B cell (primary cell): ENCODE results near the gene LRP2BP. TPM values are rescaled to one million over a fixed set of nuclear protein-coding genes. Genes with fewer than 3 reads are reported as not detected.

ENCODE experiments used
- ATAC-seq: fragments of 200-7000 bp; cut with Tn5 transposase; one replicate; pipeline ENCODE4 v1.10.0; 2021; ENCODE audit warnings: low read depth, mild to moderate bottlenecking, moderate number of reproducible peaks, moderate library complexity
- CTCF ChIA-PET: fragments of 350-600 bp; sonication (Branson Sonifier 250); formaldehyde crosslinking; loops from one replicate; lab custom pipeline; 2021; ENCODE audit warnings: antibody characterized with exemption, inconsistent platforms; lab: Charles Lee
- POLR2A ChIA-PET: fragments of 350-600 bp; sonication (Branson Sonifier 250); formaldehyde crosslinking; loops from one replicate; lab custom pipeline; 2021; ENCODE audit warnings: antibody characterized with exemption; lab: Charles Lee
- DNase-seq: peaks from one replicate; pipeline ENCODE4 v3.0.0; 2013
- H2AFZ ChIP-seq: 2 replicates; pipeline ENCODE4 v1.6.1; 2012; ENCODE audit warnings: mild to moderate bottlenecking, low read depth, low read length; ENCODE audit not compliant: insufficient read depth, poor library complexity, severe bottlenecking
- H3K27ac ChIP-seq, 2 donors: 1 replicate in 1 of 2; 2 replicates in 1 of 2; pipeline ENCODE4 v1.5.1; 2012 to 2013; ENCODE audit warnings: low read length in 2 of 2, mild to moderate bottlenecking in 2 of 2, moderate library complexity in 1 of 2
- H3K27me3 ChIP-seq, 4 experiments: fragments of 200-600 bp in 1 of 4; sonication (generic) in 1 of 4; replicated peaks in 1 of 4; 1 replicate in 2 of 4; 2 replicates in 2 of 4; pipeline versions ENCODE4 v1.6.1 to v1.7.0; 2013 to 2016; ENCODE audit warnings: low read length in 3 of 4, mild to moderate bottlenecking in 2 of 4, mixed read lengths in 1 of 4, moderate library complexity in 1 of 4; ENCODE audit not compliant: insufficient read depth in 4 of 4, control insufficient read depth in 3 of 4; ENCODE audit errors: control extremely low read depth in 1 of 4
- H3K36me3 ChIP-seq, 2 experiments: replicated peaks in 1 of 2; 1 replicate in 1 of 2; 2 replicates in 1 of 2; pipeline versions ENCODE4 v1.6.1 to v1.7.1; 2013; ENCODE audit warnings: low read length in 1 of 2; ENCODE audit not compliant: insufficient read depth in 2 of 2, control insufficient read depth in 1 of 2; ENCODE audit errors: control extremely low read depth in 1 of 2, extremely low read depth in 1 of 2
- H3K4me1 ChIP-seq, 2 donors: fragments of 200-600 bp in 1 of 2; sonication (generic) in 1 of 2; 1 replicate in 1 of 2; 2 replicates in 1 of 2; pipeline versions ENCODE4 v1.5.1 to v1.6.1; 2013 to 2017; ENCODE audit warnings: low read length in 2 of 2; ENCODE audit not compliant: control insufficient read depth in 2 of 2, insufficient read depth in 2 of 2
- H3K4me2 ChIP-seq: replicated peaks from 2 replicates; pipeline ENCODE3; 2012; ENCODE audit warnings: mild to moderate bottlenecking, low read depth, low read length; ENCODE audit not compliant: poor library complexity, severe bottlenecking
- H3K4me3 ChIP-seq, 5 experiments: fragments of 200-600 bp in 1 of 5; sonication (generic) in 1 of 5; 1 replicate in 3 of 5; 2 replicates in 2 of 5; pipeline versions ENCODE4 v1.5.1 to v1.7.0; 2011 to 2016; ENCODE audit warnings: low read length in 4 of 5, mild to moderate bottlenecking in 4 of 5, low read depth in 2 of 5, control low read depth in 1 of 5, moderate library complexity in 1 of 5; ENCODE audit not compliant: insufficient read depth in 1 of 5; ENCODE audit errors: control extremely low read depth in 1 of 5, extremely low read depth in 1 of 5
- H3K79me2 ChIP-seq: fragments of 200-600 bp; sonication (generic); one replicate; pipeline ENCODE4 v1.6.0; 2016; ENCODE audit warnings: low read length; ENCODE audit not compliant: control insufficient read depth, insufficient read depth
- H3K9ac ChIP-seq: fragments of 200-600 bp; sonication (generic); 2 replicates; pipeline ENCODE4 v1.6.1; 2017; ENCODE audit warnings: mild to moderate bottlenecking, low read length, moderate library complexity
- H3K9me3 ChIP-seq, 3 donors: one replicate each; pipeline versions ENCODE4 v1.6.1 to v1.7.1; 2013; ENCODE audit warnings: low read length in 2 of 3; ENCODE audit not compliant: control insufficient read depth in 2 of 3, insufficient read depth in 1 of 3; ENCODE audit errors: control extremely low read depth in 1 of 3
- H4K20me1 ChIP-seq: 2 replicates; pipeline ENCODE4 v1.6.0; 2012; ENCODE audit warnings: mild to moderate bottlenecking, low read length; ENCODE audit not compliant: insufficient read depth, control insufficient read depth, poor library complexity, severe bottlenecking
- H3K27ac Mint-ChIP-seq: one replicate; pipeline ENCODE4 v1.8.0; 2021; ENCODE audit warnings: mixed read lengths
- H3K27me3 Mint-ChIP-seq: one replicate; pipeline ENCODE4 v1.8.0; 2021; ENCODE audit warnings: mixed read lengths
- H3K4me1 Mint-ChIP-seq: one replicate; pipeline ENCODE4 v1.8.0; 2021; ENCODE audit warnings: mixed read lengths
- H3K4me3 Mint-ChIP-seq: one replicate; pipeline ENCODE4 v1.8.0; 2021; ENCODE audit warnings: mixed read lengths
- H3K9me3 Mint-ChIP-seq: one replicate; pipeline ENCODE4 v1.8.0; 2022; ENCODE audit warnings: mixed read lengths; ENCODE audit not compliant: insufficient read depth
- EZH2 ChIP-seq: IDR thresholded peaks from 2 replicates; pipeline ENCODE4 v1.6.1; 2012; ENCODE audit warnings: borderline replicate concordance, low read depth, mild to moderate bottlenecking, moderate library complexity, low read length; ENCODE audit not compliant: insufficient read depth, poor library complexity, severe bottlenecking
- WGBS: methylation state at CpG from one replicate; pipeline ENCODE4 v1.1.5; 2013; ENCODE audit warnings: missing lambda C conversion rate; ENCODE audit not compliant: insufficient coverage; 5-methylcytosine and 5-hydroxymethylcytosine counted together
- intact Hi-C: fragments of 100-400 bp; cut with micrococcal nuclease; formaldehyde crosslinking; loops from one replicate; pipeline ENCODE4 v1.10.0; 2022
- polyA plus RNA-seq: library from polyadenylated mRNA; depleted of rRNA; stranded (reverse); fragments of >200 nt; gene quantifications from 2 replicates; pipeline ENCODE4 v1.2.3, GENCODE V29; 2012
- total RNA-seq, 2 donors: library from RNA; stranded (reverse); fragments of 120-200 nt in 1 of 2; gene quantifications; 1 replicate in 1 of 2; 2 replicates in 1 of 2; pipeline versions ENCODE4 v1.2.3 to v1.2.4, GENCODE V29; 2013 to 2022
- TF ChIP-seq, protein P1 (sequence below): fragments of 200-600 bp; IDR thresholded peaks from one replicate; pipeline ENCODE4 v1.8.0; 2022; ENCODE audit warnings: antibody characterized with exemption, mild to moderate bottlenecking

The LRP2BP gene
- total and polyA plus RNA-seq, 2 donors (not counting 1 experiment from before 2014, with no cell fraction given) = 0.15 to 1.6 TPM

DNA sequence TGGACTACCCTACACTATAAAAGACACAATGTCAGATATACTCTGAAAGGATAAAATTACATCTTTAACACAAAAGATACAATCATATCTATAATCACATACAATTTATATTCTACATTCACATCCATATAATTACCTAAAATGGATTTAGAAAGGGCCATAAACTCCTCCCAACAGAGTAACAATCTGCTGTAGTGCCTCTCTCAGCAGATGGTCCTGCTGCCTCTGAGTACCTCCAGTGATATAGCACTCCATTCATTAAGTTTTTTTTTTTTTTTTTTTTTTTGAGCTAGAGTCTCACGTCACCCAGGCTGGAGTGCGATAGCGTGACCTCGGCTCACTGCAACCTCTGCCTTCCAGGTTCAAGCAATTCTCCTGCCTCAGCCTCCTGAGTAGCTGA, 8.3 kb upstream of the LRP2BP start:
- no peaks in the 10 kb centered on the region for H3K79me2 ChIP-seq
- H3K27ac Mint-ChIP-seq = no peak overlapping the region
- no peaks in the 10 kb centered on the region for H3K27me3 Mint-ChIP-seq
- no peak overlapping the region for H2AFZ ChIP-seq
- intact Hi-C loops = no loop called here
- H3K9ac ChIP-seq = no peak overlapping the region
- H3K9me3 Mint-ChIP-seq = no peaks in the 10 kb centered on the region
- 96% methylated on average over 4 of the region's 4 CpGs for WGBS
- DNase-seq (no peak), ATAC-seq (no peak)
- no peaks in the 10 kb centered on the region for H3K9me3 ChIP-seq
- no peak overlapping the region for H3K4me3 Mint-ChIP-seq
- H3K27me3 ChIP-seq = no peaks in the 10 kb centered on the region
- no peaks in the 10 kb centered on the region for H3K4me1 ChIP-seq
- CTCF ChIA-PET = interaction anchor here (0.6 kb wide), 1 partner anchor 977 kb away, joined by 6 read pairs; no protein-coding TSS in a partner anchor
- POLR2A ChIA-PET = no interaction called here
- H3K4me2 ChIP-seq = no peak overlapping the region
- TF ChIP-seq, protein P1, sequence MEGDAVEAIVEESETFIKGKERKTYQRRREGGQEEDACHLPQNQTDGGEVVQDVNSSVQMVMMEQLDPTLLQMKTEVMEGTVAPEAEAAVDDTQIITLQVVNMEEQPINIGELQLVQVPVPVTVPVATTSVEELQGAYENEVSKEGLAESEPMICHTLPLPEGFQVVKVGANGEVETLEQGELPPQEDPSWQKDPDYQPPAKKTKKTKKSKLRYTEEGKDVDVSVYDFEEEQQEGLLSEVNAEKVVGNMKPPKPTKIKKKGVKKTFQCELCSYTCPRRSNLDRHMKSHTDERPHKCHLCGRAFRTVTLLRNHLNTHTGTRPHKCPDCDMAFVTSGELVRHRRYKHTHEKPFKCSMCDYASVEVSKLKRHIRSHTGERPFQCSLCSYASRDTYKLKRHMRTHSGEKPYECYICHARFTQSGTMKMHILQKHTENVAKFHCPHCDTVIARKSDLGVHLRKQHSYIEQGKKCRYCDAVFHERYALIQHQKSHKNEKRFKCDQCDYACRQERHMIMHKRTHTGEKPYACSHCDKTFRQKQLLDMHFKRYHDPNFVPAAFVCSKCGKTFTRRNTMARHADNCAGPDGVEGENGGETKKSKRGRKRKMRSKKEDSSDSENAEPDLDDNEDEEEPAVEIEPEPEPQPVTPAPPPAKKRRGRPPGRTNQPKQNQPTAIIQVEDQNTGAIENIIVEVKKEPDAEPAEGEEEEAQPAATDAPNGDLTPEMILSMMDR = no peak
- TF ChIP-seq EZH2 = no peak
- no peaks in the 10 kb centered on the region for H4K20me1 ChIP-seq
- H3K36me3 ChIP-seq = peaks cover 0 to 33% of the 10 kb centered on the region in 2 experiments
- H3K4me1 Mint-ChIP-seq = peaks cover 4% of the 10 kb centered on the region
- H3K27ac ChIP-seq = no peak overlapping the region
- no peak overlapping the region for H3K4me3 ChIP-seq

DNA sequence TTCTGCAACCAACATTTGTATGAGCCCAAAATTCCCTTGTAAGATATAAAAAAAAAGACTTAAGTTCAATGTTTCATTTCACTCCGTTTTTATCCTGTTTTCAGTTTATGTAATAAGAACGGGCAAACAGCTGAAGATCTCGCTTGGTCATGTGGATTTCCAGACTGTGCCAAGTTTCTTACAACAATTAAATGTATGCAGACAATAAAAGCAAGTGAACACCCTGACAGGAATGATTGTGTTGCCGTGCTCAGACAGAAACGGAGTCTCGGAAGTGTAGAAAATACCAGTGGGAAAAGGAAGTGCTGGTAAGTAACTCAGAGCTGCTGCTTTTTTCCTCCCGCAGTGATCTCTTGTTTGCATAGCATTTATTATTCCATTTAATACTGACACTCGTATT, 3.7 kb upstream of the LRP2BP start:
- no peaks in the 10 kb centered on the region for H3K79me2 ChIP-seq
- ATAC-seq (no peak), DNase-seq (no peak)
- H3K4me3 ChIP-seq = no peak overlapping the region
- no CpG with 5 or more reads among the region's 8 CpGs for WGBS
- peaks cover 19% of the 10 kb centered on the region in 2 donors for H3K4me1 ChIP-seq
- no peak overlapping the region for H3K27ac ChIP-seq
- H3K9me3 ChIP-seq = no peaks in the 10 kb centered on the region
- H2AFZ ChIP-seq = no peak overlapping the region
- H3K4me1 Mint-ChIP-seq = peaks cover 33% of the 10 kb centered on the region
- CTCF ChIA-PET = interaction anchor here (0.6 to 1.7 kb wide), 2 partner anchors 26 to 176 kb away, joined by 3 to 6 read pairs; partner anchors contain the start of gene UFSP2
- TF ChIP-seq EZH2 = no peak
- TF ChIP-seq, protein P1 = no peak
- H3K36me3 ChIP-seq = peaks cover 0 to 13% of the 10 kb centered on the region in 2 experiments
- no peaks in the 10 kb centered on the region for H4K20me1 ChIP-seq
- H3K4me3 Mint-ChIP-seq = no peak overlapping the region
- no peak overlapping the region for H3K4me2 ChIP-seq
- intact Hi-C loops = loop anchor here (5.0 to 10.0 kb wide), 4 partner anchors 572 to 1892 kb away; partner anchors contain the start of genes ACSL1, CYP4V2 and ING2
- H3K27ac Mint-ChIP-seq = no peak overlapping the region
- no peaks in the 10 kb centered on the region for H3K9me3 Mint-ChIP-seq
- no peaks in the 10 kb centered on the region for H3K27me3 Mint-ChIP-seq
- POLR2A ChIA-PET = no interaction called here
- no peak overlapping the region for H3K9ac ChIP-seq
- H3K27me3 ChIP-seq = no peaks in the 10 kb centered on the region
